Activated CD8-positive, alpha-beta memory T cell treated with anti-CD3 and anti-CD28 coated beads, Interleukin-2, amount 50 U/mL, for 24 hours (primary cell): ENCODE data around the gene ELMO1.

Experiments used
- DNase-seq: peaks from one replicate; pipeline ENCODE4 v3.0.0-alpha.2; 2020; ENCODE audit errors: extremely low read depth

The ELMO1 gene

DNA sequence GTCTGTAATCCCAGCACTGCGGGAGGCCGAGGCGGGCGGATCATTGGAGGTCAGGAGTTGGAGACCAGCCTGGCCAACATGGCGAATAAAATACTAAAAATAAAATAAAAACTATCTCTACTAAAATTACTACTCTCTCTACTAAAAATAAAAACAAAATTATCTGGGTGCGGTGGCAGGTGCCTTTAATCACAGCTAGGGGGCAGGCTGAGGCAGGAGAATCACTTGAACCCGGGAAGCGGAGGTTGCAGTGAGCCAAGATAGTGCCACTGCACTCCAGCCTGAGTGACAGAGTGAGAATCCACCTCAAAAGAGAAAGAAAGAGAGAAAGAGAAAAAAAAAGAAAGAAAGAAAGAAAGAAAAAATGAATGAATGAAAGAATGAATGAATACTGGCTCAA lies 351.4 kb downstream of the ELMO1 start:
- no peak for DNase-seq

- no peak for DNase-seq
Observed at GRCh38 chr7:37096341-37096740, 352.3 kb downstream of the ELMO1 start.

- DNase-seq = no peak
Observed at GRCh38 chr7:37095122-37095521, 353.5 kb downstream of the ELMO1 start.

GRCh38 chr7:37093257-37093656 lies 355.4 kb downstream of the ELMO1 start:
- DNase-seq = no peak

- no peak for DNase-seq
Observed at GRCh38 chr7:37092548-37092947, 356.1 kb downstream of the ELMO1 start.

GRCh38 chr7:37089972-37090371 lies 358.7 kb downstream of the ELMO1 start:
- DNase-seq = no peak

- DNase-seq = no peak
Observed at GRCh38 chr7:37085600-37085999, 363.1 kb downstream of the ELMO1 start.

GRCh38 chr7:37084303-37084702 lies 364.4 kb downstream of the ELMO1 start:
- DNase-seq = no peak

- no peak for DNase-seq
Observed at GRCh38 chr7:37083311-37084096, 365.2 kb downstream of the ELMO1 start.

GRCh38 chr7:37081436-37081835 lies 367.2 kb downstream of the ELMO1 start:
- no peak for DNase-seq

DNA sequence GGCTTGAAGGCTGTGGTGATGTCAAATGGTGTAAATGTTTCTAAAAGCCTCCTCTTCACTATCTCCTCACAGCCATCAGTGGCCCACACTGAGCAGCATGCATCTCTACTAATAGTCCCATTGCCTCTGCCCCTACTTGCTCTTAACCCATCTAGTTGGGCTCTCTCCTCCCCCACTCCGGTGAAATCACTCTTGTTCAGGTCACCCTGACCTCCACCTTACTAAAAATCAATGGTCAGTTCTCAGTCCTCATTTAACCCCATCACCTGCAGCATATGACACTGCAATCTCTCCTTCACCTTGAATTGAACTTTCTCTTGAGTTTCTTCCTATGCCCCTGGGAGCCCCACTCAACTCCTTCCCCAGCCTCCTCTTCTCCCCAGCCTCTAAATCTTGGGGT lies 369.2 kb downstream of the ELMO1 start:
- DNase-seq = no peak

GRCh38 chr7:37076668-37077067 lies 372.0 kb downstream of the ELMO1 start:
- no peak for DNase-seq

- no peak for DNase-seq
Observed at GRCh38 chr7:37074370-37074769, 374.3 kb downstream of the ELMO1 start.

- DNase-seq = no peak
Observed at GRCh38 chr7:37071124-37071523, 377.5 kb downstream of the ELMO1 start.

- no peak for DNase-seq
Observed at GRCh38 chr7:37070471-37070870, 378.2 kb downstream of the ELMO1 start.

DNA sequence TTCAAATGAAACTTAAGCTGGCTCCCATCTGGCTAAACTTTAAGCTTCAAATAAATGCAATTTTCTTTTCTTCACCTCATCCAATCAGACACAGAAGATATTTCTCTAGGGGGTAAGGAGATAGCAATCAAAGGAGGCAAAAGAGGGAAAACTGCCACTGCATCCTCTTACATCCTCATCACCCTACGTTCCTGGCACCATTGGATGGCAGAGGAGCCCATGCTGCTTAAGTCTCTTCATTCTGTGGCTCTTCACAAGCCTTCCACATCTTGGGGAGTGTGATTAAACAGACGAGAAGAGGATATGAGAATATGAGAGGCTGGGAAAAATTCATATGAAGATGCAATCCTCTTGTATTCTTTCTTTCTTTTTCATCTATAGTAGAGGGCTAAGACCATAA lies 378.6 kb downstream of the ELMO1 start:
- DNase-seq = no peak

- DNase-seq = no peak
Observed at GRCh38 chr7:37069336-37069735, 379.3 kb downstream of the ELMO1 start.

DNA sequence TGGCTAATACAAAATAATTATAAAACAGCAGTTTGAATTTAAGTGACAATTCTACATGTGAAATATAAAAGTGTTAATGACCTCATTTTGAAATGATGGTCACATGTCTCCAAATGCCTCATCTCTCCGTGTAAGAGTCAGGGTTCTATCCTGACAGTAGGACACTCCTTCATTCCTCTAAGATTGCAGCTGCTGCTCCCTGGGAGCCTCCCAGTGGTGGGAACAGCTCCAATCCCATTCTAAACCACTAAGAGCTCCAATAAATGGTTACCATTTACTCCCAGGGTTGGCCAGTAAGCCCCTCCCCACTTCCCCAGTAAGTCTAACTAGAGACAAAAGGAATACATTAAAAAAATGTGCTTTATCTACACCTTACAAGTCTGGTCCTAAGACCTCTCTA lies 379.8 kb downstream of the ELMO1 start:
- DNase-seq = no peak

GRCh38 chr7:37068038-37068437 lies 380.6 kb downstream of the ELMO1 start:
- DNase-seq = no peak

GRCh38 chr7:37065779-37066271 lies 382.8 kb downstream of the ELMO1 start:
- no peak for DNase-seq

DNA sequence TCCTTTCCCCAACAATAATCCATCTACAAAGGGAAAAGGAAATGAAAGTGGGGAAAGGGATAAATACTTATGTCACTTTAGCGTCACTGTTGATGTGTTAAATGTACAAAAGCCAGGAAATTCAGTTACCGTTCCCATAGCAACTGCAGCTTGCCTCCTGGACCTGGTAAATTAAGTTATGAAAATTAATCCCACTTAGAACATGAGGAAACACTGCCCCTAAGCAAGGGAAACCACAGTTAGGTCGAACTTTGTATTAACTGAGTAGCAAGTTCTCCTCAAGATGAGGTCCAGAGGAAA lies 386.2 kb downstream of the ELMO1 start:
- DNase-seq = no peak

DNA sequence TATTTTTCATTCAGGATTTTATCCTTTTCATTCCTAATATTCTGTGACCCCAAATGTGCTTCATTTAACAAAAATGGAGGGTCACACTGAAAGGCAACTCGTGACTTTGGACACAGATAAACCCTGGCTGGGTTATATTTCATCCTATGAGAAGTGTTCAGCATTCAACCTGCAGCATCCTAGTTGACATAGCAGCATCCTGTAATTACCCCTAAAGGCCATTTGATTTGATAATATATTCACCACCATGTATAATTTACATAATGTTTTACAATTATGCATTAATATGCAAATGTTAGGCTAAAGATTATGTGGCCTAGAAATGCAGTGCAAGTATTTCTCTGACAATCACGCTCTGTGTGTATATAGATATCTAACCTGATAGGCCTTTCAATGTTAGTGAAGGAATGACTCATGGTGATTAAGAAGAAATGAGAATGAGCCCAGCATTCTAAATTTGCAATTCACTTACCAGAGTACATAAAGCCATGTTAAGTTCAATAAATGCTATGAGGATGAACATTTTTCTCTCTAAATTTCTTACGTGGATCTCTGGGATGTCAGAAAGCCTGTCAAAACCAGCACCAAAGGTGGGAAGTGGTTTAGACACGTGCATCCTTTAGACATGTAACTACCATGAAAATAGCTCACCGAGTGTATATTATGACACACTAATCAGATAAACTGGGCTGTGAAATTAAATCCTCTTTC lies 386.7 kb downstream of the ELMO1 start:
- no peak for DNase-seq

GRCh38 chr7:37056234-37056912 lies 392.3 kb downstream of the ELMO1 start:
- no peak for DNase-seq
